C4-2B (cell line): ENCODE measurements around the gene ACYP1.

Experiments
- CTCF ChIP-seq: fragments of 450-650 bp; conservative IDR thresholded peaks from 2 replicates; pipeline ENCODE4 v1.5.1; 2017; ENCODE audit warnings: mild to moderate bottlenecking
- ZFX ChIP-seq: fragments of 450-650 bp; IDR thresholded peaks from 2 replicates; pipeline ENCODE4 v1.6.1; 2017

- no peak for TF ChIP-seq CTCF
- no peak for TF ChIP-seq ZFX
These were observed 54.6 kb downstream of the ACYP1 start for GRCh38 chr14:75009176-75009575.
